Liver (tissue), 3 donors: Measurements from ENCODE around the gene SCTR.
A peak's percentile ranks its signal among the peaks of the same experiment; 100 is the strongest.

Experiments
- ATF3 ChIP-seq: IDR thresholded peaks from 2 replicates; pipeline ENCODE4 v1.6.1; 2016; ENCODE audit warnings: antibody characterized with exemption
- CTCF ChIP-seq: fragments of 150-350 bp; IDR thresholded peaks from 2 replicates; pipeline ENCODE4 v1.5.1; 2017; ENCODE audit warnings: improper control_type of control experiment, low read depth, low read length; ENCODE audit not compliant: missing input control
- HNF4A ChIP-seq, 2 donors: conservative IDR thresholded peaks; 2 replicates each; pipeline ENCODE4 v1.6.1; 2016; ENCODE audit warnings: antibody characterized with exemption in 2 of 2, mild to moderate bottlenecking in 2 of 2
- MAX ChIP-seq: IDR thresholded peaks from 2 replicates; pipeline ENCODE4 v1.6.1; 2016; ENCODE audit warnings: antibody characterized with exemption
- RAD21 ChIP-seq, 2 donors: IDR thresholded peaks; 2 replicates each; pipeline ENCODE4 v1.6.1; 2016; ENCODE audit warnings: antibody characterized with exemption in 2 of 2, mild to moderate bottlenecking in 2 of 2
- RXRA ChIP-seq, 2 donors: IDR thresholded peaks; 2 replicates each; pipeline ENCODE4 v1.6.1; 2017 to 2018; ENCODE audit warnings: antibody characterized with exemption in 2 of 2, mild to moderate bottlenecking in 1 of 2
- TAF1 ChIP-seq: conservative IDR thresholded peaks from 2 replicates; pipeline ENCODE4 v1.6.1; 2016; ENCODE audit warnings: antibody characterized with exemption, mild to moderate bottlenecking
- YY1 ChIP-seq: IDR thresholded peaks from 2 replicates; pipeline ENCODE4 v1.6.1; 2016; ENCODE audit warnings: antibody characterized with exemption, mild to moderate bottlenecking
- donor health status: healthy.
- donor health status: healthy.

GRCh38 chr2:119429225-119429981 is 94.9 kb downstream of the SCTR start:
- TF ChIP-seq RAD21 (IDR thresholded peaks at IDR 0.05): peak in 1 of 2 donors; percentile 3
- TF ChIP-seq CTCF: no peak
- peak; percentile 32 for TF ChIP-seq YY1
- no peak for TF ChIP-seq HNF4A (conservative IDR thresholded peaks at IDR 0.05)
- no peak for TF ChIP-seq TAF1
- no peak for TF ChIP-seq MAX
- no peak for TF ChIP-seq ATF3
- peak in 1 of 2 donors; percentile 18 for TF ChIP-seq RXRA (IDR thresholded peaks at IDR 0.05)
